GM21390 (cell line): ENCODE data around the gene GMPR2.

Experiments used
- ATAC-seq: cut with Tn5 transposase; IDR thresholded peaks from one replicate; pipeline ENCODE4 v1.9.1; 2021; ENCODE audit not compliant: unreplicated experiment

Gene GMPR2

GRCh38 chr14:24249230-24250021 lies 16.7 kb downstream of the GMPR2 start:
- ATAC-seq, result no peak

- no peak for ATAC-seq
Measured at GRCh38 chr14:24250354-24250753, 17.6 kb downstream of the GMPR2 start.

GRCh38 chr14:24251880-24252288 lies 19.2 kb downstream of the GMPR2 start:
- ATAC-seq, result no peak

- no peak for ATAC-seq
Measured at GRCh38 chr14:24252289-24253124, 19.8 kb downstream of the GMPR2 start.

GRCh38 chr14:24253936-24254335 lies 21.2 kb downstream of the GMPR2 start:
- no peak for ATAC-seq

- ATAC-seq, result no peak
Measured at GRCh38 chr14:24254630-24255392, 22.1 kb downstream of the GMPR2 start.

GRCh38 chr14:24255438-24255837 lies 22.7 kb downstream of the GMPR2 start:
- ATAC-seq, result no peak

DNA sequence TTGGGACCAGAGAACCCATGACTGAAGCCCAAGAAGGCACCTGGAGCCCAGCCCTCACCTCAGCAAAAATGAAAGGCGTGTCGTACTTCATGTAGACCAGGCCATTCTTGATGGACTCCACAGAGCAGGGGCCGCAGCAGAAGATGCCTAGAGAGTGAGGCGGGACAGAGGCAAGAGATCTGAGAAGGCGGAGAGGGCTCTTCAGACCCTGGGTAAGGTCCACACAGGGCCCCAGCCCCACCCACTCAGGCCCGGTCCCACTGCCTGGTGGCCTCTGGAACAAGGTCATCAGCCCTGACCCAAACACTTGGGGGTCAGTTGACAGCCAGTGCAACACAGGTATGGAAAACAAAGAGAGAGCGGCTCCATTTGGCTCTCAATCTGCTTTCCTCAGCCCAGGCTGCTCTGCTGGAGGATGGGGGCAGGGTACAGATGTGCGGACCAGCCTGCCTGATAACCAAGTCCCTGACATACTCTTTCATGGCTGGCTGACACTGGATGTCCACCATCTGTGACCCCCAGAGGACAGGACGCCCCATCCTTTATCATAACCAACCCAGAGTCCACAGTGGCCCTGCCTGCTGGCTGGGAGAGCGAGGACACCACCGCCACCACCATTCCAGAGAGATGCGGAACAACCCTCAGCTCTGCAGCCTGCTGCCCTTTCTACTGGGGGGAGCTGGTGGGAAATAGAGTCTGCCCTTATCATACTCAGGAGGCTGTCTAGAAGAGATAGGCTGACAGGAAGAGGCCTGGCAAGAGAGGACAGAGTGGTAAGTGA lies 23.4 kb downstream of the GMPR2 start:
- ATAC-seq, result no peak

DNA sequence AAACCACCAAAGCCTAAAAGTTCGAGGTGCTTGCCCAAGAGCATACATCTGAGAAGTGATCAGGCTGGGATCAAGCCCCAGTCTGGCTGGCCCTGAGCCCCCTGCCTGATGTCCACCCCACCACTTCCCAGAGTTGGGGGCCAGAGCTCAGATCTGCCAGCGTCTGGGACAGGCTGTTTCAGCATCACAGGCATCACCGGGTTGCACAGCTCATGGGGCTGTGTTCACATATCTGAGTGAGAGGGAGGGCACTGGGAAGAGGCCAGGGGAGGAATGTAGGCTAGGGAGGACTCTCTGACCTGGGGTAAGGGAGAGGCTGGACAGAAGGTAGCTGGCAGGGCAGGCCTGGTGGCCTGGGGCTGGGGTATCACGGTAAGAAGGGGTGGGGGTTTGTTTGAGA lies 24.2 kb downstream of the GMPR2 start:
- no peak for ATAC-seq

- no peak for ATAC-seq
Measured at GRCh38 chr14:24258119-24258518, 25.4 kb downstream of the GMPR2 start.

GRCh38 chr14:24258548-24259265 lies 26.0 kb downstream of the GMPR2 start:
- no peak for ATAC-seq

DNA sequence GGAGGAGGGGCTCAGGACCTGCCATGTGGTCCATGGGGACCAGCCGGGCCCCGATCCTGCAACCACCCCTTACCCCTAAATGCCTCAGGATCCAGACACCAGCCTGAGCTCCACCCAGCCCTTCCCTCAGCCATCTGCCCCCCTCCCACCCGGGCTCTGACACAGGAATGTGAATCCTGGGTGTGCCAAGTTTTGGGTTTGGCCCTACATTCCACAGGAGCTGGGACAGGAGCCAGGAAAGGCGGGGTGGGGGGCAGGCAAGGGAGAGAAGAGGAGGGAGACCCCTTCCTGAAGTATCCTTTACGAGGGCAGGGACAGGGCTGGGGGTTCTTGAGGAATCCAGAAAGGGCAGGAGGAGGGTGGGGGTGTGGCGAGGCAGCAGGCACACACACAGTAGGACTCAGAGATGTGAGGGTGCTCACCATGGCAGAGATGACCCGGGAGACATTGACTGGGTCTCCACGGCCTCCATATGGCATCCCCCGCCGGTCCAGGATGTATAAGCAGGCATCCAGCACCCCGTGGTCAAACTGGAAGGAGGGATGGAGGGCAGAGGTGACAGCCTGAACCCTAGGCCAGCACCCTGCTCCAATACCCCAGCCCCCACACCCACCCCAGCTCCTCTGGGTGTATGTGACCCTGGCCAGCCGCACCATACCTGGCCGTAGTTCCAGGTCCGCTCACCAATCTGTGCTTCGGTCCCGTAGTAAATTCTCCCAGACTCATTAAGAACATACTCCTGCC lies 26.7 kb downstream of the GMPR2 start:
- ATAC-seq, result no peak

GRCh38 chr14:24260026-24260779 lies 27.5 kb downstream of the GMPR2 start:
- no peak for ATAC-seq

DNA sequence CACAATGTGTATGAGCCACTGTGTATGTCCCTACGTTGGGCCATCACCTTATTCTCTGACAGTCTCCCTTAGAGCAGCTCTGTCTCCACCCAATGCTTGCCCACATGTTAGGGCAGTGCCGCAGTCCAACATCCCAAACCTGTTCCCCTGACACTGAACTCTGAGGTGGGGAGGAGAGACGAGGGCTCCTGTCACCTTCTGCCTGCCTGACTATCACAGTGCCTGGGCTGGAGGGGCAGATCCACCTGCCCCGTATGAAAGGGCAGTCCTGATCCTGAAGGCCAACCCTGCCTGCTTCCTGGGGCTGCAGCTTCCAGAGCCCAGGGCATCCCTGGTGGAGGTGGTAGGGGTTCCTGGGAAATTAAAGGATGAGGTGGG lies 28.0 kb downstream of the GMPR2 start:
- no peak for ATAC-seq

DNA sequence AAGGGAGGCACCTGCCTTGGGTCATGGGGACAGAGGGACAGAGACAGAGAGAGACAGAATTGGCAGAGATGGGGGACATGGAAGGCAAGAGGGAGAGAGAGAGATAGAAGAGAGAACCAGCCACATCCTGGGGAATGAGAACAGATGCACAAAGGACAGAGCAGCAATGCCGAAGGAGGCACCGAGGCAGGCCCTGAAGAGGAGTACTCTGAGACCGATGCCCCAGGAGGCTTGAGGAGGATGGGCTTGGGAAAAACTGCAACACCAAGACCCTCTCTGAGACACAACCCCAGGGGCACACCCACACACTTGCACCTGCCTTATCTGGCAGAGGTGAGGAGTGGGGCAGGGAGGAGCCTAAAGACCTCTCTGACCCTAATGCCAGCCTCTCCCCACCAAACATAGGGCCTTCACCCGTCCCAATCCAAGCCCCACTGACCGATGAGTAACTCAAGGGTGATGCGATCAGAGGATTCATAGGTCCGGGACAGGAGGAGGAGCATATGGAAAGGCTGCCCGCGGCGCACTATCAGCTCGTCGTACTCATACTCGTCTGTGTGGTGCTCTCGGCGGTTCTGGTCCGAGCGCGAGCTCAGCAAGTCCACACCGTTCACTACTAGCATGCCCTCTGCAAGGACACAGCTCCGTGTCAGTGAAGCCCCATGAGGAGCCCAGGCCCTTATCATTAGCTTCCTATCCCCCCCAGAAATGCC lies 28.7 kb downstream of the GMPR2 start:
- no peak for ATAC-seq

DNA sequence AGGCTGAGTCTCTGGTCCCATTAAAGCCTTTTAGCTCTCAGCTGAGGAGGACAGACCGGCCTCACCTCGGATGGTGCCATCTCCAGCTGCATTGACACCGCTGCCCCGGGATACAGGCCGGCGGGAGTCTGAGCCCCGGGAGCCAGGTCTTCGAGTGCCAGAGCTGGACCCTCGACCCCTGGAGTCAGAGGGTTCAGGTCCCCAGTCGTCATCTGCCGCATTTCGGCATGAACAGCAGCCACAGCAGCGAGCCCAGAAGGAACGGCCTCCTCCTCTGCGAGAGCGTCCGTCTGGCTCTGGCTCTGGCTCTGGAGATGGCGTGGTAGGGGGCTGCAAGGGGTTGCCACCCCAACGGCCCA lies 29.2 kb downstream of the GMPR2 start:
- ATAC-seq, result no peak

DNA sequence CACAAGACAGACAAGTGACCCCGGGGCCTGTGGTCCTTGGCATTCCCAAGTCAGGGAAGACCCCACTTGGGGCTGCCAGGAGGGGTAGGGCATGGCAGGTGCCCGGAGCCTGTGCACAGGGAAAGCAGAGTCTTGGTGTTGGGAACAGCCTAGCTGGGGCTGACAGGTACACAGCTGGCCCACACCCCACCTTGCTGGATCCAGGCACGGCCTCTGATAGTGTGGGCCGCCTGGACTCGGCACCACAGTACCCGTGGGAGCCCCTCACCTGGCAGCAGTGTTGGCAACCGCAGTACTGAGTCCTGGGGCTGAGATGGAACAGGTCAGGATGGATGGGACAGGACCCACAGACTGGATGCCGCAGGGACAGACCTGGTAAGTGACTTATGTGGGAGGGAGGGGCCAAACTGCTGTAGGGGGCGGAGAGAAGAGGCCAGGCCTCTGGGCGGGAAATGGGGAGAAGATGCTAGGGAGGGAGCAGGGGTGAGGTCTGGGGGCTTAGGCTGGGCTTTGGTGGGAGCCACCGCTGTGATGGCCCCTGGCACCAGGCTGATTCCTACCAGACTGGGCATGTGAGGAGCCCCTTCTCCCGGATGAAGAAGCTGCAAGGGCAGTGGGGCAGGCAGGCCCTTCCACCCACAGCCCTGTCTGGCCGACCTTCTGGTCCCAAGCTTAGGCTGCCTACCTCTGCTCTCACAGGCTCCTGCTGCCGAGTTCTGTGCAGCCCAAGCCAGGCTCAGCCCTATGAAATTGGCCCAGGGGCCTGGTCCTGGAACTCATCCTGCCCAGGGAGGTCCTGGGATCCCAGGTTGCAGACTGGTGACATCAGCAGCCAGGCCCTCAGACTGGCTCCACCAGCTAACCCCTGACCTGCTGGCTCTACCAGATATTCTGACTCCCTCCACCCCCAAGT lies 30.3 kb downstream of the GMPR2 start, which contains the start of gene TGM1:
TGM1 (minus strand) TSS at position 357 of the 913 bp plus-strand sequence. CDS start 825 bp downstream, outside the sequence.
- no peak for ATAC-seq
